Stimulated activated CD4-positive, alpha-beta T cell treated with anti-CD3 and anti-CD28 coated beads, TNF-alpha, amount 100 ng/mL, for 4 hours (primary cell): Measurements from ENCODE around the gene CCNYL1.
"Not testable (repeated sequence)": the region's sequence is repeated elsewhere in the genome, so short reads cannot be mapped to it uniquely, and the experiment has no call there.

Experiments used
- DNase-seq, 3 experiments: peaks; one replicate each; pipeline ENCODE4 v3.0.0-alpha.2; 2020; ENCODE audit warnings: low read depth in 3 of 3

The CCNYL1 gene

GRCh38 chr2:207734636-207735512, 23.4 kb downstream of the CCNYL1 start:
- DNase-seq, result no peak

GRCh38 chr2:207735513-207735859, 24.0 kb downstream of the CCNYL1 start:
- DNase-seq, result not testable (repeated sequence)

- no peak for DNase-seq
Measured at GRCh38 chr2:207743514-207743913, 32.1 kb downstream of the CCNYL1 start.

- DNase-seq, result no peak
Measured at GRCh38 chr2:207744050-207744449, 32.6 kb downstream of the CCNYL1 start.

GRCh38 chr2:207744451-207744850, 33.0 kb downstream of the CCNYL1 start:
- no peak for DNase-seq

- no peak for DNase-seq
Measured at GRCh38 chr2:207746131-207746530, 34.7 kb downstream of the CCNYL1 start.

- no peak for DNase-seq
Measured at GRCh38 chr2:207747653-207748560, 36.5 kb downstream of the CCNYL1 start.

GRCh38 chr2:207748993-207749392, 37.6 kb downstream of the CCNYL1 start:
- DNase-seq, result no peak

- DNase-seq, result no peak
Measured at GRCh38 chr2:207749873-207750272, 38.4 kb downstream of the CCNYL1 start.

GRCh38 chr2:207750345-207750744, 38.9 kb downstream of the CCNYL1 start:
- DNase-seq, result no peak

- no peak for DNase-seq
Measured at GRCh38 chr2:207750876-207751275, 39.4 kb downstream of the CCNYL1 start.

GRCh38 chr2:207753688-207754087, 42.2 kb downstream of the CCNYL1 start:
- not testable (repeated sequence) for DNase-seq

- DNase-seq, result no peak
Measured at GRCh38 chr2:207754498-207755383, 43.3 kb downstream of the CCNYL1 start.

- no peak for DNase-seq
Measured at GRCh38 chr2:207758025-207758424, 46.6 kb downstream of the CCNYL1 start.

- no peak for DNase-seq
Measured at GRCh38 chr2:207759890-207760289, 48.5 kb downstream of the CCNYL1 start.

GRCh38 chr2:207760453-207760852, 49.0 kb downstream of the CCNYL1 start:
- no peak for DNase-seq

GRCh38 chr2:207761426-207761825, 50.0 kb downstream of the CCNYL1 start:
- DNase-seq, result not testable (repeated sequence)

- no peak for DNase-seq
Measured at GRCh38 chr2:207762146-207762545, 50.7 kb downstream of the CCNYL1 start.

GRCh38 chr2:207763303-207763917, 52.0 kb downstream of the CCNYL1 start:
- no peak for DNase-seq

- DNase-seq, result no peak
Measured at GRCh38 chr2:207764096-207764630, 52.7 kb downstream of the CCNYL1 start.

- no peak for DNase-seq
Measured at GRCh38 chr2:207765547-207765946, 54.1 kb downstream of the CCNYL1 start.
